PC-3 (cell line): ENCODE data around the gene UVSSA. TPM values are rescaled to one million over a fixed set of nuclear protein-coding genes. Genes with fewer than 3 reads are reported as not detected.

Source experiments
- ATAC-seq: fragments of 200-7000 bp; cut with Tn5 transposase; 2 replicates; pipeline ENCODE4 v1.9.1; 2020; ENCODE audit warnings: mild to moderate bottlenecking, moderate library complexity
- BruUV-seq: library from RNA; stranded (reverse); fragments of 400-500 nt; replicated peaks from 2 replicates; lab custom pipeline; 2021; lab: Mats Ljungman, UMichigan
- CTCF ChIA-PET: fragments of 300-600 bp; sonication (Branson Sonifier 250); formaldehyde crosslinking; loops from one replicate; lab custom pipeline; 2022; ENCODE audit warnings: antibody characterized with exemption; lab: Charles Lee
- POLR2A ChIA-PET: fragments of 300-600 bp; sonication (Branson Sonifier 250); formaldehyde crosslinking; loops from one replicate; lab custom pipeline; 2022; ENCODE audit warnings: antibody characterized with exemption; ENCODE audit not compliant: unreplicated experiment; lab: Charles Lee
- DNase-seq: peaks from one replicate; pipeline ENCODE4 v3.0.0-alpha.2; 2015
- H2AFZ ChIP-seq: fragments of 300-600 bp; sonication (generic); 2 replicates; pipeline ENCODE4 v1.6.0; 2016; ENCODE audit warnings: antibody characterized with exemption, low read length
- H3F3A ChIP-seq: fragments of 300-600 bp; sonication (generic); one replicate; pipeline ENCODE4 v1.6.0; 2017; ENCODE audit warnings: antibody characterized with exemption, low read length, control low read depth, mild to moderate bottlenecking; ENCODE audit not compliant: unreplicated experiment
- H3K27ac ChIP-seq: fragments of 300-600 bp; sonication (generic); 2 replicates; pipeline ENCODE4 v1.5.1; 2016; ENCODE audit warnings: mild to moderate bottlenecking, low read length
- H3K27me3 ChIP-seq: fragments of 300-600 bp; sonication (generic); 2 replicates; pipeline ENCODE4 v1.6.1; 2016; ENCODE audit warnings: low read length, mixed read lengths
- H3K36me3 ChIP-seq: fragments of 300-600 bp; sonication (generic); 2 replicates; pipeline ENCODE4 v1.6.1; 2016; ENCODE audit warnings: low read depth, mixed run types, low read length, mixed read lengths
- H3K4me1 ChIP-seq: fragments of 300-600 bp; sonication (generic); 2 replicates; pipeline ENCODE4 v1.5.1; 2016; ENCODE audit warnings: low read length; ENCODE audit not compliant: insufficient read depth
- H3K4me2 ChIP-seq: fragments of 300-600 bp; sonication (generic); 2 replicates; pipeline ENCODE4 v1.6.0; 2016; ENCODE audit warnings: low read length
- H3K4me3 ChIP-seq: fragments of 300-600 bp; sonication (generic); 2 replicates; pipeline ENCODE4 v1.5.1; 2016; ENCODE audit warnings: mild to moderate bottlenecking, low read length, mixed read lengths
- H3K79me2 ChIP-seq: fragments of 300-600 bp; sonication (generic); 2 replicates; pipeline ENCODE4 v1.6.1; 2017; ENCODE audit warnings: low read length, mixed read lengths
- H3K9ac ChIP-seq: fragments of 300-600 bp; sonication (generic); 2 replicates; pipeline ENCODE4 v1.6.0; 2016; ENCODE audit warnings: mild to moderate bottlenecking, low read length
- H3K9me2 ChIP-seq: fragments of 300-600 bp; sonication (generic); replicated peaks from 2 replicates; pipeline ENCODE4 v1.6.1; 2016; ENCODE audit warnings: mixed run types, low read length, mixed read lengths
- H3K9me3 ChIP-seq: fragments of 300-600 bp; sonication (generic); 2 replicates; pipeline ENCODE4 v1.6.1; 2016; ENCODE audit warnings: low read length, mixed read lengths
- H4K20me1 ChIP-seq: fragments of 300-600 bp; sonication (generic); 2 replicates; pipeline ENCODE4 v1.6.1; 2016; ENCODE audit warnings: low read length, mixed read lengths
- CTCF ChIP-seq: fragments of 300-600 bp; sonication (generic); conservative IDR thresholded peaks from 2 replicates; pipeline ENCODE4 v1.5.1; 2017; ENCODE audit warnings: antibody characterized with exemption, low read depth, mild to moderate bottlenecking, low read length
- EZH2 ChIP-seq: fragments of 300-600 bp; sonication (generic); IDR thresholded peaks from one replicate; pipeline ENCODE4 v1.6.1; 2017; ENCODE audit warnings: antibody characterized with exemption, mild to moderate bottlenecking, low read length; ENCODE audit not compliant: unreplicated experiment
- EZH2phosphoT487 ChIP-seq: fragments of 300-600 bp; sonication (generic); IDR thresholded peaks from 2 replicates; pipeline ENCODE4 v1.6.1; 2018; ENCODE audit warnings: mild to moderate bottlenecking, antibody characterized with exemption, low read length, borderline replicate concordance
- intact Hi-C: fragments of 100-400 bp; cut with micrococcal nuclease; formaldehyde crosslinking; loops from 2 replicates; pipeline ENCODE4 v1.9.0; 2023
- total RNA-seq: library from RNA; depleted of rRNA; stranded (reverse); fragments of >200 nt; gene quantifications from 2 replicates; pipeline ENCODE4 v1.2.3, GENCODE V29; 2014

UVSSA gene
- total RNA-seq, 1 experiment from 2014 or later = 6.2 TPM

DNA sequence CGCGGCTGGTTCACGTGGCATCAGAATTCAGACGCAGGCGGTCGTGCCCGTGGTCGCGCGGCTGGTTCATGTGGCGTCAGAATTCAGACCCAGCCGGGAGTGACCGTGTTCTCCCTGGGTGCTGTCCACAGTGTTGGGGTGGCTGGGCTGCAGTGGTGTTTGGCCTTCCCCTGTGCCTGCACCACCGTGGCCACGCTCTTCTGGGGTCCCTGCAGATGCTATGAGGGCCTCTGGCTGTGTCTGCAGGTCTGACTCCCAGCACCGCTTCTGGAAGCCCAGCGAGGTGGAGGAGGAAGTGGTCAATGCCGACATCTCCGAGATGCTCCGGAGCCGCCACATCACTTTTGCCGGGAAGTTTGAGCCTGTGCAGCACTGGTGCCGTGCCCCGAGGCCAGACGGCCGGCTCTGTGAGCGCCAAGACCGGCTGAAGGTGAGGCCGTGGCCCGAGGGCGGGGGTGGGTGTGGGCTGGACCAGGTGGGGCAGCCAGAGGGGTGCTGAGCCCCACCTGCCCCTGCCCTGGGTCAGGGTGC, 32.9 kb downstream of the UVSSA start:
- intact Hi-C loops = no loop called here
- H3F3A ChIP-seq = no peaks in the 10 kb centered on the region
- H3K4me2 ChIP-seq = no peak overlapping the region
- H3K27ac ChIP-seq = no peak overlapping the region
- H3K79me2 ChIP-seq = no peaks in the 10 kb centered on the region
- POLR2A ChIA-PET = no interaction called here
- no peaks in the 10 kb centered on the region for H3K9me2 ChIP-seq
- no peaks in the 10 kb centered on the region for H3K27me3 ChIP-seq
- BruUV-seq = no TSS peak
- no peak overlapping the region for H3K4me3 ChIP-seq
- TF ChIP-seq CTCF (no peak), EZH2 (no peak), EZH2phosphoT487 (no peak)
- no peak for DNase-seq
- no peak overlapping the region for H3K9ac ChIP-seq
- no peaks in the 10 kb centered on the region for H4K20me1 ChIP-seq
- H2AFZ ChIP-seq = no peak overlapping the region
- no peaks in the 10 kb centered on the region for H3K9me3 ChIP-seq
- no peaks in the 10 kb centered on the region for H3K4me1 ChIP-seq
- ATAC-seq = no peak
- CTCF ChIA-PET = no interaction called here
- H3K36me3 ChIP-seq = no peaks in the 10 kb centered on the region

DNA sequence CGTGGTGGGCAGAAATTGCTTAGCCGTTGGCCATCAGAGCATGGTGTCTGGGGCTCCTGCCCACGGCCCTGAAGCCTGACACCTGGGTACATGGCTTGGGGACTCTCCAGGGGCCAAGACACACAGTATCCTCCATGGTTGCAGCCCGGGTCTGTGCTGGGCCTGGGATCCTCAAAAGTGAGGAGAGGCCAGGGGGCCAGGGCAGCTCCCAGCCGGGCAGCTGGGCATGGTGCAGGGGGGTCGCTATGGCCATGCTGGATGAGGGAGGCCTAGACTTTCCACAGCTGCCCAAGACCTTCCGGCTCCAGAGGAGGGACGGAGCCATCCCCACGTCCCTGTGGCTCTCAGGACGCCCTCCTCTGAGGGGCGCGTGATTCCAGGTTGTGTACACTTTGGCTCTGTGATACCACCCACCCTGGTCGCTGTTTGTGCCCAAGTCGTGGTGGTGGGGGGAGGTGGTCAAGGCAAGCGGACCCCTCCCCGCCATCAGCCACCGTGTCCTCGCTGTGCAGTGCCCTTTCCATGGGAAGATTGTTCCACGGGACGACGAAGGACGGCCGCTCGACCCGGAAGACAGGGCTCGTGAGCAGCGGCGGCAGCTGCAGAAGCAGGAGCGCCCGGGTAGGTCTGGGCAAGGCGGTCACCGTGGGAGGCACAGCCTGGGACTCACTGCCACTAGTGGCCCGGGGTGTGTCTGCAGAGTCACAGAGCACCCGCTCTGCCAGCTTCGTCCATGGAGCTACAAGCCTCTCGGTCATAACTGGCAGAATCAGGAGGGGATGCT, 33.6 kb downstream of the UVSSA start:
- H3K36me3 ChIP-seq = no peaks in the 10 kb centered on the region
- TF ChIP-seq CTCF (no peak), EZH2 (no peak), EZH2phosphoT487 (no peak)

GRCh38 chr4:1381181-1381621, 34.2 kb downstream of the UVSSA start:
- no peak overlapping the region for H3K4me2 ChIP-seq
- no peaks in the 10 kb centered on the region for H3K9me2 ChIP-seq
- H4K20me1 ChIP-seq = no peaks in the 10 kb centered on the region
- ChIA-PET POLR2A (no interaction called here), CTCF (no interaction called here)
- H3K9me3 ChIP-seq = no peaks in the 10 kb centered on the region
- H3K27me3 ChIP-seq = no peaks in the 10 kb centered on the region
- no peak overlapping the region for H3K9ac ChIP-seq
- H3K79me2 ChIP-seq = no peaks in the 10 kb centered on the region
- no peaks in the 10 kb centered on the region for H3F3A ChIP-seq
- no peak overlapping the region for H3K4me3 ChIP-seq
- no peaks in the 10 kb centered on the region for H3K4me1 ChIP-seq
- no peak overlapping the region for H3K27ac ChIP-seq
- DNase-seq (no peak), ATAC-seq (no peak)
- H3K36me3 ChIP-seq = no peaks in the 10 kb centered on the region
- TF ChIP-seq CTCF = no peak
- no peak for TF ChIP-seq EZH2
- TF ChIP-seq EZH2phosphoT487 = no peak
- intact Hi-C loops = no loop called here
- BruUV-seq = no TSS peak
- no peak overlapping the region for H2AFZ ChIP-seq

More for the DNA sequence above, 33.6 kb downstream of the UVSSA start:
- Histone ChIP-seq H3K9ac (no peak overlapping the region), H3K79me2 (no peaks in the 10 kb centered on the region), H4K20me1 (no peaks in the 10 kb centered on the region), H2AFZ (no peak overlapping the region), H3F3A (no peaks in the 10 kb centered on the region), H3K4me3 (no peak overlapping the region), H3K9me2 (no peaks in the 10 kb centered on the region), H3K9me3 (no peaks in the 10 kb centered on the region), H3K27ac (no peak overlapping the region), H3K4me1 (no peaks in the 10 kb centered on the region), H3K27me3 (no peaks in the 10 kb centered on the region), H3K4me2 (no peak overlapping the region)
- intact Hi-C loops = no loop called here
- ATAC-seq (no peak), DNase-seq (no peak)
- POLR2A ChIA-PET = no interaction called here
- CTCF ChIA-PET = no interaction called here
- BruUV-seq = no TSS peak
